ENCODE results near the gene ZFAND2B. TPM values are rescaled to one million over a fixed set of nuclear protein-coding genes. Genes with fewer than 3 reads are reported as not detected.
A peak's percentile ranks its signal among the peaks of the same experiment; 100 is the strongest.

ZFAND2B gene
- polyA plus RNA-seq, 1 donor (not counting 4 experiments of a cell fraction or from before 2014, with no cell fraction given) = 23.2 TPM

DNA sequence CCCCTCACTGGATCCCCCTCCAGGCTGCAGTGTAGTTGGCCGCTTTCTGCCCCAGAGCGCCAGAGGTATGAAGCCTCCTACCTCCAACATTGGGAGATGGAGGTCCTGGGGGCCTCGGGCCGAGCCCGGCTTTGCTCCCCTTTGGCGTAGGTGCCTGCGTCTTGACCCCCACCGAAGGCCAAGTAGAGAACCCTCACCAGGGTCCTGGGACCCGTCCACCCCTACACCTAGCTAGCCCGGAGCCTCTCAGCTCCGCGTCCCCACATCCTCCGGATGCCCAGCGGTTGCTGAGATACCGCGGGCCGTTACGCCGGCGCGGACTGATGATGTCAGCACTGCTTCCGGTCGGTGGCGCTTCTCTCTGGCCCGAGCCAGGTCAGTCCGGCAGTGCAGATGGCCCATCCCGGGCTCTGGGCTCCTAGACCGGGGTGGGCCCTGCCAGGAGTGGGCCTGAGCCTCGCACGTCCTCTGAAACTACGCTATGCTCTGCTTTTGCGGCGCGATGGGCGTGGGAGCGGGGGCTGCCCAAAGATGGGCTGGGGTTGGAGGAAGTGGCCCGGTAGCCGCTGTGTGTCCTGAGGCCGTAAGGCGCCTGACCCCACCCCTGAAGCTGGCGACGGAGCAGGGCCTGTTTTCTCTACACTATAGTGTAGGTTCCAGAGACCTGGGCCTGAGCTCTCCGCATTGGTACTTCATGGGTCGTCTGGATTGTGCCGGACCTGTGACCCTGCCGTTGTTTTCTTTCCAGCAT is 38.7 kb downstream of the ZFAND2B start, which contains the start of the genes GLB1L and STK16:
TSS of gene GLB1L (minus strand) at position 297 of the 751 bp plus-strand sequence. CDS start 1,871 bp downstream, outside the sequence.
TSS of gene STK16 (plus strand) at position 332 of the 751 bp plus-strand sequence. CDS start 521 bp downstream, outside the sequence.
- Histone ChIP-seq H3K27ac (ENCODE audit: control insufficient read depth, insufficient read depth, low read length) (peak within 1 kb of the TSS; percentile 91), H3K4me1 (ENCODE audit: control insufficient read depth, extremely low read depth, insufficient read depth, low read length) (peaks cover 45% of the 10 kb centered on the region)
- dilution Hi-C loops (cut with MboI; ENCODE audit: extremely low pct_ligation_motif_present, low sequenced_read_pairs) = no loop called here

DNA sequence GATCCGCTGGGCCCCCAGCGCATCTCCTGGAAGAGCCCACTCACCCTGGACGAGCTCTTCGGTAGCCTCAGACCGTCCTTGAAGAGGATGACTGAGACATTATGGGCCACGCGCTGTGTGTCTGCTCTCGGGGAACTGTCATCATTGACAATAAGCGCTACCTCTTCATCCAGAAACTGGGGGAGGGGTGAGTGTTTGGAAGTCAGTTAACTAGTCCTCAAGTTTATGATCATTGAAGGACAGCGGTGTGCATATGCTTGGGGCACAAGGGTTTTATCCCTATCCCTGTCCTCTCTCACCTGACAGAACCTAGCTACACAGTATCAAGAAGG is 39.3 kb downstream of the ZFAND2B start:
- Histone ChIP-seq H3K4me3 (ENCODE audit: control insufficient read depth in 2 of 3, extremely low read depth in 1 of 3, insufficient read depth in 2 of 3, low read depth in 1 of 3, low read length in 3 of 3) (peak overlapping the region; percentile 72 to 94 (median 92)), H3K79me2 (ENCODE audit: control insufficient read depth, insufficient read depth, low read length) (peaks cover 32% of the 10 kb centered on the region), H4K20me1 (ENCODE audit: control insufficient read depth, extremely low read depth, insufficient read depth, low read length) (peaks cover 5% of the 10 kb centered on the region), H3K4me2 (ENCODE audit: control insufficient read depth, extremely low read depth, insufficient read depth, low read depth, low read length) (peak overlapping the region; percentile 98), H3K9me3 (ENCODE audit: control insufficient read depth, low read depth, low read length) (no peaks in the 10 kb centered on the region), H3K9me1 (ENCODE audit: control insufficient read depth, extremely low read depth, insufficient read depth, low read length) (no peaks in the 10 kb centered on the region), H3K4me1 (ENCODE audit: control insufficient read depth, extremely low read depth, insufficient read depth, low read length) (peaks cover 51% of the 10 kb centered on the region), H3K9ac (ENCODE audit: control insufficient read depth, extremely low read depth, insufficient read depth, low read length) (peak overlapping the region; percentile 94), H3K27ac (ENCODE audit: control insufficient read depth, insufficient read depth, low read length) (peak overlapping the region; percentile 91), H2AFZ (ENCODE audit: control insufficient read depth, low read length) (no peak overlapping the region), H3K27me3 (ENCODE audit: control insufficient read depth, extremely low read depth, insufficient read depth, low read length) (no peaks in the 10 kb centered on the region), H3K36me3 (ENCODE audit: control insufficient read depth in 2 of 2, extremely low read depth in 1 of 2, insufficient read depth in 2 of 2, low read length in 2 of 2) (peaks cover 20 to 25% of the 10 kb centered on the region in 2 experiments)
- dilution Hi-C loops (cut with MboI; ENCODE audit: extremely low pct_ligation_motif_present, low sequenced_read_pairs) = no loop called here
- FAIRE-seq (peak; percentile 9), DNase-seq (ENCODE audit: low read depth, low spot score) (no peak)
- TF ChIP-seq, protein P1, sequence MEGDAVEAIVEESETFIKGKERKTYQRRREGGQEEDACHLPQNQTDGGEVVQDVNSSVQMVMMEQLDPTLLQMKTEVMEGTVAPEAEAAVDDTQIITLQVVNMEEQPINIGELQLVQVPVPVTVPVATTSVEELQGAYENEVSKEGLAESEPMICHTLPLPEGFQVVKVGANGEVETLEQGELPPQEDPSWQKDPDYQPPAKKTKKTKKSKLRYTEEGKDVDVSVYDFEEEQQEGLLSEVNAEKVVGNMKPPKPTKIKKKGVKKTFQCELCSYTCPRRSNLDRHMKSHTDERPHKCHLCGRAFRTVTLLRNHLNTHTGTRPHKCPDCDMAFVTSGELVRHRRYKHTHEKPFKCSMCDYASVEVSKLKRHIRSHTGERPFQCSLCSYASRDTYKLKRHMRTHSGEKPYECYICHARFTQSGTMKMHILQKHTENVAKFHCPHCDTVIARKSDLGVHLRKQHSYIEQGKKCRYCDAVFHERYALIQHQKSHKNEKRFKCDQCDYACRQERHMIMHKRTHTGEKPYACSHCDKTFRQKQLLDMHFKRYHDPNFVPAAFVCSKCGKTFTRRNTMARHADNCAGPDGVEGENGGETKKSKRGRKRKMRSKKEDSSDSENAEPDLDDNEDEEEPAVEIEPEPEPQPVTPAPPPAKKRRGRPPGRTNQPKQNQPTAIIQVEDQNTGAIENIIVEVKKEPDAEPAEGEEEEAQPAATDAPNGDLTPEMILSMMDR (optimal IDR thresholded peaks at IDR 0.05 in 1 of 3, IDR thresholded peaks at IDR 0.05 in 1 of 3, conservative IDR thresholded peaks at IDR 0.05 in 1 of 3; ENCODE audit: extremely low read depth in 1 of 3, insufficient read depth in 2 of 3, low read length in 3 of 3) = no peak
- no peak for TF ChIP-seq EZH2 (IDR thresholded peaks at IDR 0.05; ENCODE audit: low read length)

More for the DNA sequence above, 38.7 kb downstream of the ZFAND2B start, which contains the start of the genes GLB1L and STK16:
- no peaks in the 10 kb centered on the region for H3K27me3 ChIP-seq (ENCODE audit: control insufficient read depth, extremely low read depth, insufficient read depth, low read length)
- H4K20me1 ChIP-seq (ENCODE audit: control insufficient read depth, extremely low read depth, insufficient read depth, low read length) = peaks cover 5% of the 10 kb centered on the region
- no peaks in the 10 kb centered on the region for H3K9me3 ChIP-seq (ENCODE audit: control insufficient read depth, low read depth, low read length)
- peak; percentile 63 for DNase-seq (ENCODE audit: low read depth, low spot score)
- TF ChIP-seq EZH2 (IDR thresholded peaks at IDR 0.05; ENCODE audit: low read length) = no peak
- TF ChIP-seq, protein P1 (optimal IDR thresholded peaks at IDR 0.05 in 1 of 3, IDR thresholded peaks at IDR 0.05 in 1 of 3, conservative IDR thresholded peaks at IDR 0.05 in 1 of 3; ENCODE audit: extremely low read depth in 1 of 3, insufficient read depth in 2 of 3, low read length in 3 of 3) = no peak
- no peak for FAIRE-seq
- H3K79me2 ChIP-seq (ENCODE audit: control insufficient read depth, insufficient read depth, low read length) = peaks cover 27% of the 10 kb centered on the region
- no peaks in the 10 kb centered on the region for H3K9me1 ChIP-seq (ENCODE audit: control insufficient read depth, extremely low read depth, insufficient read depth, low read length)
- peak within 1 kb of the TSS; percentile 72 to 94 (median 92) for H3K4me3 ChIP-seq (ENCODE audit: control insufficient read depth in 2 of 3, extremely low read depth in 1 of 3, insufficient read depth in 2 of 3, low read depth in 1 of 3, low read length in 3 of 3)
- peaks cover 16 to 20% of the 10 kb centered on the region in 2 experiments for H3K36me3 ChIP-seq (ENCODE audit: control insufficient read depth in 2 of 2, extremely low read depth in 1 of 2, insufficient read depth in 2 of 2, low read length in 2 of 2)
- peak within 1 kb of the TSS; percentile 94 for H3K9ac ChIP-seq (ENCODE audit: control insufficient read depth, extremely low read depth, insufficient read depth, low read length)
- H2AFZ ChIP-seq (ENCODE audit: control insufficient read depth, low read length) = peak within 1 kb of the TSS; percentile 89
- peak within 1 kb of the TSS; percentile 98 for H3K4me2 ChIP-seq (ENCODE audit: control insufficient read depth, extremely low read depth, insufficient read depth, low read depth, low read length)
